ENCODE results near the gene COBL. TPM values are rescaled to one million over a fixed set of nuclear protein-coding genes. Genes with fewer than 3 reads are reported as not detected.

Gene COBL
- total RNA-seq, 1 experiment from 2014 or later = 8.6 TPM

GRCh38 chr7:51026341-51026740, 290.3 kb downstream of the COBL start:
- H3K4me3 ChIP-seq (ENCODE audit: low read length) = no peak overlapping the region
- no peak overlapping the region for H2AFZ ChIP-seq (ENCODE audit: low read length)
- H3K4me2 ChIP-seq (ENCODE audit: low read length) = no peak overlapping the region
- no peak overlapping the region for H3K27ac ChIP-seq (ENCODE audit: low read length)
- H3K9ac ChIP-seq (ENCODE audit: low read length) = no peak overlapping the region
- BruUV-seq (replicated peaks) = no TSS peak
- H3K79me2 ChIP-seq (ENCODE audit: low read length) = no peaks in the 10 kb centered on the region
- intact Hi-C loops (cut with micrococcal nuclease) = no loop called here
- no peaks in the 10 kb centered on the region for H3K9me3 ChIP-seq (ENCODE audit: low read length)
- H4K20me1 ChIP-seq (ENCODE audit: low read length) = no peaks in the 10 kb centered on the region
- no peak for TF ChIP-seq EZH2 (IDR thresholded peaks at IDR 0.05; ENCODE audit: low read length, unreplicated experiment)
- no peak for TF ChIP-seq EZH2phosphoT487 (IDR thresholded peaks at IDR 0.05; ENCODE audit: borderline replicate concordance, low read length)
- TF ChIP-seq CTCF (conservative IDR thresholded peaks at IDR 0.05; ENCODE audit: low read depth, low read length) = no peak
- no peak for ATAC-seq
- DNase-seq = no peak
- ChIA-PET CTCF (no interaction called here), POLR2A (ENCODE audit: unreplicated experiment) (no interaction called here)
- H3K9me2 ChIP-seq (replicated peaks; ENCODE audit: low read length) = no peaks in the 10 kb centered on the region
- no peaks in the 10 kb centered on the region for H3K27me3 ChIP-seq (ENCODE audit: low read length)
- H3K36me3 ChIP-seq (ENCODE audit: low read depth, low read length) = no peaks in the 10 kb centered on the region
- no peaks in the 10 kb centered on the region for H3F3A ChIP-seq (ENCODE audit: low read length, unreplicated experiment)
- H3K4me1 ChIP-seq (ENCODE audit: insufficient read depth, low read length) = peaks cover 25% of the 10 kb centered on the region

- no peaks in the 10 kb centered on the region for H3K79me2 ChIP-seq (ENCODE audit: low read length)
- H3K36me3 ChIP-seq (ENCODE audit: low read depth, low read length) = no peaks in the 10 kb centered on the region
- no peaks in the 10 kb centered on the region for H3F3A ChIP-seq (ENCODE audit: low read length, unreplicated experiment)
- no peak overlapping the region for H3K4me3 ChIP-seq (ENCODE audit: low read length)
- ChIA-PET POLR2A (ENCODE audit: unreplicated experiment) (no interaction called here), CTCF (no interaction called here)
- no peak for ATAC-seq
- no peak for DNase-seq
- peaks cover 19% of the 10 kb centered on the region for H3K4me1 ChIP-seq (ENCODE audit: insufficient read depth, low read length)
- H4K20me1 ChIP-seq (ENCODE audit: low read length) = no peaks in the 10 kb centered on the region
- H3K9ac ChIP-seq (ENCODE audit: low read length) = no peak overlapping the region
- no peak overlapping the region for H3K27ac ChIP-seq (ENCODE audit: low read length)
- H3K9me3 ChIP-seq (ENCODE audit: low read length) = no peaks in the 10 kb centered on the region
- BruUV-seq (replicated peaks) = no TSS peak
- TF ChIP-seq EZH2 (IDR thresholded peaks at IDR 0.05; ENCODE audit: low read length, unreplicated experiment) (no peak), CTCF (conservative IDR thresholded peaks at IDR 0.05; ENCODE audit: low read depth, low read length) (no peak)
- no peak overlapping the region for H2AFZ ChIP-seq (ENCODE audit: low read length)
- no peaks in the 10 kb centered on the region for H3K9me2 ChIP-seq (replicated peaks; ENCODE audit: low read length)
- intact Hi-C loops (cut with micrococcal nuclease) = no loop called here
- H3K4me2 ChIP-seq (ENCODE audit: low read length) = no peak overlapping the region
- no peaks in the 10 kb centered on the region for H3K27me3 ChIP-seq (ENCODE audit: low read length)
These were observed 290.9 kb downstream of the COBL start for GRCh38 chr7:51025668-51026067.

GRCh38 chr7:51024867-51025266, 291.7 kb downstream of the COBL start:
- intact Hi-C loops (cut with micrococcal nuclease) = no loop called here
- Histone ChIP-seq H3K4me2 (ENCODE audit: low read length) (no peak overlapping the region), H3K9ac (ENCODE audit: low read length) (no peak overlapping the region), H3K4me3 (ENCODE audit: low read length) (no peak overlapping the region), H3K4me1 (ENCODE audit: insufficient read depth, low read length) (peaks cover 16% of the 10 kb centered on the region), H3K36me3 (ENCODE audit: low read depth, low read length) (no peaks in the 10 kb centered on the region), H4K20me1 (ENCODE audit: low read length) (no peaks in the 10 kb centered on the region), H2AFZ (ENCODE audit: low read length) (no peak overlapping the region), H3K9me2 (replicated peaks; ENCODE audit: low read length) (no peaks in the 10 kb centered on the region), H3K9me3 (ENCODE audit: low read length) (no peaks in the 10 kb centered on the region), H3K27ac (ENCODE audit: low read length) (no peak overlapping the region), H3K27me3 (ENCODE audit: low read length) (no peaks in the 10 kb centered on the region), H3K79me2 (ENCODE audit: low read length) (no peaks in the 10 kb centered on the region), H3F3A (ENCODE audit: low read length, unreplicated experiment) (peaks cover 1% of the 10 kb centered on the region)
- TF ChIP-seq EZH2phosphoT487 (IDR thresholded peaks at IDR 0.05; ENCODE audit: borderline replicate concordance, low read length) = no peak
- TF ChIP-seq CTCF (conservative IDR thresholded peaks at IDR 0.05; ENCODE audit: low read depth, low read length) = no peak
- no peak for TF ChIP-seq EZH2 (IDR thresholded peaks at IDR 0.05; ENCODE audit: low read length, unreplicated experiment)
- BruUV-seq (replicated peaks) = no TSS peak
- ATAC-seq (no peak), DNase-seq (no peak)
- CTCF ChIA-PET = no interaction called here
- POLR2A ChIA-PET (ENCODE audit: unreplicated experiment) = no interaction called here

All from PC-3 (cell line).